GM19035 (cell line): ENCODE data around the gene SEZ6.

Experiments used
- ATAC-seq: cut with Tn5 transposase; IDR thresholded peaks from one replicate; pipeline ENCODE4 v1.9.1; 2021; ENCODE audit not compliant: unreplicated experiment

SEZ6 gene

GRCh38 chr17:29005936-29006511 is at the start of gene SEZ6:
Gene SEZ6 (minus strand): TSS chr17:29006033. CDS start chr17:29005869, 164 bp downstream.
- no peak for ATAC-seq

GRCh38 chr17:29054835-29055234 is 49.0 kb upstream of the SEZ6 start:
- ATAC-seq: no peak

- no peak for ATAC-seq
Observed at GRCh38 chr17:29051731-29052130, 45.9 kb upstream of the SEZ6 start.

- no peak for ATAC-seq
Observed at GRCh38 chr17:29051194-29051593, 45.4 kb upstream of the SEZ6 start.

GRCh38 chr17:29050176-29050575 is 44.3 kb upstream of the SEZ6 start:
- ATAC-seq: no peak

- no peak for ATAC-seq
Observed at GRCh38 chr17:29049541-29050145, 43.8 kb upstream of the SEZ6 start.

- no peak for ATAC-seq
Observed at GRCh38 chr17:29048440-29049368, 42.9 kb upstream of the SEZ6 start.

- no peak for ATAC-seq
Observed at GRCh38 chr17:29046473-29046839, 40.6 kb upstream of the SEZ6 start.

GRCh38 chr17:29045734-29046472 is 40.1 kb upstream of the SEZ6 start:
- ATAC-seq: no peak

- ATAC-seq: no peak
Observed at GRCh38 chr17:29045026-29045425, 39.2 kb upstream of the SEZ6 start.

- ATAC-seq: no peak
Observed at GRCh38 chr17:29043539-29044145, 37.8 kb upstream of the SEZ6 start.

GRCh38 chr17:29042679-29043538 is 37.1 kb upstream of the SEZ6 start, which contains the start of gene PIPOX:
Gene PIPOX (plus strand): TSS chr17:29043141. CDS start chr17:29043226, 85 bp downstream.
- no peak for ATAC-seq

GRCh38 chr17:29042026-29042678 is 36.3 kb upstream of the SEZ6 start:
- ATAC-seq: no peak

- ATAC-seq: no peak
Observed at GRCh38 chr17:29041571-29041970, 35.7 kb upstream of the SEZ6 start.

- no peak for ATAC-seq
Observed at GRCh38 chr17:29041091-29041490, 35.3 kb upstream of the SEZ6 start.

GRCh38 chr17:29039764-29040598 is 34.1 kb upstream of the SEZ6 start:
- no peak for ATAC-seq

- ATAC-seq: no peak
Observed at GRCh38 chr17:29038085-29038795, 32.4 kb upstream of the SEZ6 start.

GRCh38 chr17:29037739-29038084 is 31.9 kb upstream of the SEZ6 start:
- ATAC-seq: no peak
